K562 (cell line): ENCODE data around the gene CYP51A1. TPM values are rescaled to one million over a fixed set of nuclear protein-coding genes. Genes with fewer than 3 reads are reported as not detected.

Experiments used
- ATF1 ChIP-seq, 2 experiments: fragments of 450-650 bp in 1 of 2; IDR thresholded peaks; 2 replicates each; pipeline ENCODE4 v1.6.1; 2016; ENCODE audit warnings: missing compliant biosample characterization in 1 of 2, missing genetic modification characterization in 1 of 2
- DMBX1 ChIP-seq: fragments of 250-450 bp; sonication (Bioruptor Pico); IDR thresholded peaks from 2 replicates; pipeline ENCODE4 v1.8.0; 2022; ENCODE audit warnings: inconsistent platforms, mild to moderate bottlenecking, moderate library complexity, borderline replicate concordance
- E2F1 ChIP-seq: sonication (generic); formaldehyde crosslinking; IDR thresholded peaks from 2 replicates; pipeline ENCODE4 v1.8.1; 2023; ENCODE audit warnings: mild to moderate bottlenecking, missing genetic modification reagents, moderate library complexity
- HDAC3 ChIP-seq: fragments of 450-650 bp; IDR thresholded peaks from 2 replicates; pipeline ENCODE4 v1.6.1; 2018; ENCODE audit warnings: borderline replicate concordance, mild to moderate bottlenecking, moderate library complexity; ENCODE audit not compliant: partially characterized antibody
- HOXB6 ChIP-seq: fragments of 250-450 bp; sonication (Bioruptor Pico); IDR thresholded peaks from 2 replicates; pipeline ENCODE4 v1.5.1; 2022; ENCODE audit warnings: mild to moderate bottlenecking, borderline replicate concordance
- MAFF ChIP-seq: IDR thresholded peaks from 2 replicates; pipeline ENCODE4 v1.6.1; 2012; ENCODE audit warnings: low read length, improper control_type of control experiment
- MED1 ChIP-seq: sonication (generic); formaldehyde crosslinking; IDR thresholded peaks from 2 replicates; pipeline ENCODE4 v1.8.1; 2023; ENCODE audit warnings: missing genetic modification reagents, borderline replicate concordance
- MYC ChIP-seq, 2 experiments: fragments of 250-450 bp in 1 of 2; sonication (Bioruptor Pico) in 1 of 2; IDR thresholded peaks; 2 replicates each; pipeline versions ENCODE4 v1.5.1 to v1.6.1; 2012 to 2021; ENCODE audit warnings: low read depth in 2 of 2, borderline replicate concordance in 1 of 2, improper control_type of control experiment in 1 of 2, low read length in 1 of 2, mild to moderate bottlenecking in 1 of 2, moderate library complexity in 1 of 2
- PKNOX1 ChIP-seq: fragments of 450-650 bp; IDR thresholded peaks from 2 replicates; pipeline ENCODE4 v1.6.1; 2016
- TCFL5 ChIP-seq: fragments of 250-450 bp; sonication (Bioruptor Pico); conservative IDR thresholded peaks from 2 replicates; pipeline ENCODE4 v1.6.1; 2021; ENCODE audit warnings: mild to moderate bottlenecking, moderate library complexity, matching md5 sums
- ZNF12 ChIP-seq: sonication (generic); formaldehyde crosslinking; IDR thresholded peaks from 2 replicates; pipeline ENCODE4 v1.4.0; 2020; ENCODE audit warnings: mild to moderate bottlenecking, missing genetic modification reagents
- ZNF121 ChIP-seq: sonication (generic); formaldehyde crosslinking; conservative IDR thresholded peaks from 2 replicates; pipeline ENCODE4 v1.8.0; 2022; ENCODE audit warnings: missing genetic modification reagents
- ZNF174 ChIP-seq: fragments of 250-450 bp; sonication (Bioruptor Pico); IDR thresholded peaks from 2 replicates; pipeline ENCODE4 v1.4.0; 2020; ENCODE audit warnings: mild to moderate bottlenecking
- ZNF318 ChIP-seq, 2 experiments: fragments of 450-650 bp; IDR thresholded peaks; 2 replicates each; pipeline ENCODE4 v1.6.1; 2016; ENCODE audit warnings: mild to moderate bottlenecking in 2 of 2, borderline replicate concordance in 1 of 2, low read depth in 1 of 2, moderate library complexity in 1 of 2
- ZNF75A ChIP-seq: fragments of 450-650 bp; formaldehyde crosslinking; IDR thresholded peaks from 2 replicates; pipeline ENCODE4 v1.4.0; 2020; ENCODE audit warnings: mild to moderate bottlenecking
- polyA plus RNA-seq, 8 experiments: library from polyadenylated mRNA; depleted of rRNA in 4 of 8; stranded (reverse) in 5 of 8; unstranded in 3 of 8; fragments of >200 nt; fragmentation: Nextera tagmentation in 2 of 8; fragmentation: Illumina TruSeq in 1 of 8; extraction: Ambion mirVana in 2 of 8; extraction: Trizol in 1 of 8; gene quantifications; 2 replicates each; pipeline versions ENCODE4 v1.2.1 to v1.2.3, GENCODE V29; 2011 to 2014; ENCODE audit warnings: inconsistent platforms in 1 of 8, missing spikeins in 1 of 8
- total RNA-seq, 7 experiments: library from RNA; depleted of rRNA in 6 of 7; stranded (reverse); fragments of >200 nt in 6 of 7; fragmentation: Illumina TruSeq in 2 of 7; extraction: Trizol in 2 of 7; gene quantifications; 2 replicates each; pipeline versions ENCODE4 v1.2.1 to v1.2.3, GENCODE V29; 2011 to 2021; ENCODE audit warnings: low replicate concordance in 1 of 7

The CYP51A1 gene
- total and polyA plus RNA-seq, 9 of the 15 experiments (the other 6 are each of a cell fraction or from before 2014, with no cell fraction given), result 35.4 to 151 (median 80.3) TPM

GRCh38 chr7:92134271-92135051 lies at the start of gene CYP51A1 (continued):
- no peak for TF ChIP-seq MAFF
- TF ChIP-seq MED1, result no peak
- TF ChIP-seq DMBX1 (CRISPR knock-in tag), result no peak
- no peak for TF ChIP-seq ZNF121 (CRISPR knock-in tag)
- TF ChIP-seq ZNF174 (CRISPR knock-in tag), result no peak
- no peak for TF ChIP-seq ZNF75A
- TF ChIP-seq HOXB6, result no peak
- TF ChIP-seq ZNF12 (CRISPR knock-in tag), result no peak; the same call in none of the 2 replicates
- peak; percentile 57 for TF ChIP-seq HDAC3
- no peak; the same call in 1 of the 2 replicates for TF ChIP-seq PKNOX1
- peak in 1 of 2 experiments; percentile 36; a peak in 1 of 4 replicates for TF ChIP-seq ZNF318 (IDR thresholded peaks at IDR 0.05; ENCODE audit: borderline replicate concordance in 1 of 2, low read depth in 1 of 2)
- no peak; the same call in 1 of the 2 replicates for TF ChIP-seq E2F1 (CRISPR knock-in tag)
- TF ChIP-seq ATF1 (CRISPR knock-in tag; IDR thresholded peaks at IDR 0.05), result peak; percentile 68
- peak; percentile 99 for TF ChIP-seq ATF1 (tag; IDR thresholded peaks at IDR 0.05)
- peak; percentile 63 for TF ChIP-seq MYC (IDR thresholded peaks at IDR 0.05; ENCODE audit: low read depth, low read length)
- peak; percentile 94; the same call in 1 of the 2 replicates for TF ChIP-seq MYC (CRISPR knock-in tag; IDR thresholded peaks at IDR 0.05; ENCODE audit: borderline replicate concordance, low read depth)
- no peak for TF ChIP-seq TCFL5 (CRISPR knock-in tag)
